GM18519 (cell line): ENCODE results near the gene TMC8.
A peak's percentile ranks its signal among the peaks of the same experiment; 100 is the strongest.
"Not testable (repeated sequence)": the region's sequence is repeated elsewhere in the genome, so short reads cannot be mapped to it uniquely, and the experiment has no call there.

Experiments used
- ATAC-seq: cut with Tn5 transposase; IDR thresholded peaks from one replicate; pipeline ENCODE4 v1.9.1; 2021; ENCODE audit warnings: mild to moderate bottlenecking, moderate library complexity; ENCODE audit not compliant: unreplicated experiment, low FRiP score

The TMC8 gene

GRCh38 chr17:78148286-78149016 lies 17.9 kb downstream of the TMC8 start:
- ATAC-seq, result no peak

GRCh38 chr17:78151514-78152008 lies 21.0 kb downstream of the TMC8 start:
- no peak for ATAC-seq

- peak; percentile 42 for ATAC-seq
Observed at GRCh38 chr17:78154903-78155811, 24.6 kb downstream of the TMC8 start.

- no peak for ATAC-seq
Observed at GRCh38 chr17:78159575-78160158, 29.1 kb downstream of the TMC8 start.

- ATAC-seq, result no peak
Observed at GRCh38 chr17:78163881-78164747, 33.5 kb downstream of the TMC8 start.

GRCh38 chr17:78164748-78165607 lies 34.4 kb downstream of the TMC8 start:
- no peak for ATAC-seq

GRCh38 chr17:78166416-78166815 lies 35.8 kb downstream of the TMC8 start:
- ATAC-seq, result no peak

- peak; percentile 36 for ATAC-seq
Observed at GRCh38 chr17:78168242-78168902, 37.8 kb downstream of the TMC8 start, which contains the start of gene SYNGR2. TSS of gene SYNGR2 (plus strand) at chr17:78168581. CDS start at chr17:78168617, 36 bp downstream.

- ATAC-seq, result peak; percentile 4
Observed at GRCh38 chr17:78168903-78169793, 38.6 kb downstream of the TMC8 start.

- ATAC-seq, result no peak
Observed at GRCh38 chr17:78170692-78171590, 40.4 kb downstream of the TMC8 start.

- ATAC-seq, result not testable (repeated sequence)
Observed at GRCh38 chr17:78171591-78172248, 41.1 kb downstream of the TMC8 start.

GRCh38 chr17:78172249-78173051 lies 41.9 kb downstream of the TMC8 start:
- ATAC-seq, result no peak

- no peak for ATAC-seq
Observed at GRCh38 chr17:78173097-78173715, 42.6 kb downstream of the TMC8 start.

- ATAC-seq, result no peak
Observed at GRCh38 chr17:78174346-78174869, 43.8 kb downstream of the TMC8 start.
